NCI-H2196 (cell line): ENCODE measurements around the gene TET2.
A peak's percentile ranks its signal among the peaks of the same experiment; 100 is the strongest.

Experiments
- DNase-seq: peaks from one replicate; lab custom pipeline; 2025; ENCODE audit not compliant: unreplicated experiment; lab: John Stamatoyannopoulos, UW

TET2 gene

DNA sequence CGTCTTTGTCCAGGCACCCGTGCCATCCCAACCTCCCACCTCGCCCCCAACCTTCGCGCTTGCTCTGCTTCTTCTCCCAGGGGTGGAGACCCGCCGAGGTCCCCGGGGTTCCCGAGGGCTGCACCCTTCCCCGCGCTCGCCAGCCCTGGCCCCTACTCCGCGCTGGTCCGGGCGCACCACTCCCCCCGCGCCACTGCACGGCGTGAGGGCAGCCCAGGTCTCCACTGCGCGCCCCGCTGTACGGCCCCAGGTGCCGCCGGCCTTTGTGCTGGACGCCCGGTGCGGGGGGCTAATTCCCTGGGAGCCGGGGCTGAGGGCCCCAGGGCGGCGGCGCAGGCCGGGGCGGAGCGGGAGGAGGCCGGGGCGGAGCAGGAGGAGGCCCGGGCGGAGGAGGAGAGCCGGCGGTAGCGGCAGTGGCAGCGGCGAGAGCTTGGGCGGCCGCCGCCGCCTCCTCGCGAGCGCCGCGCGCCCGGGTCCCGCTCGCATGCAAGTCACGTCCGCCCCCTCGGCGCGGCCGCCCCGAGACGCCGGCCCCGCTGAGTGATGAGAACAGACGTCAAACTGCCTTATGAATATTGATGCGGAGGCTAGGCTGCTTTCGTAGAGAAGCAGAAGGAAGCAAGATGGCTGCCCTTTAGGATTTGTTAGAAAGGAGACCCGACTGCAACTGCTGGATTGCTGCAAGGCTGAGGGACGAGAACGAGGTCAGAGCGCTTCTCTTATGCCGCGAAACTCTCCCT lies at the start of gene TET2:
TSS of gene TET2 (plus strand) at position 601 of the 740 bp plus-strand sequence. CDS start 87,067 bp downstream, outside the sequence.
- peak; percentile 39 for DNase-seq

DNA sequence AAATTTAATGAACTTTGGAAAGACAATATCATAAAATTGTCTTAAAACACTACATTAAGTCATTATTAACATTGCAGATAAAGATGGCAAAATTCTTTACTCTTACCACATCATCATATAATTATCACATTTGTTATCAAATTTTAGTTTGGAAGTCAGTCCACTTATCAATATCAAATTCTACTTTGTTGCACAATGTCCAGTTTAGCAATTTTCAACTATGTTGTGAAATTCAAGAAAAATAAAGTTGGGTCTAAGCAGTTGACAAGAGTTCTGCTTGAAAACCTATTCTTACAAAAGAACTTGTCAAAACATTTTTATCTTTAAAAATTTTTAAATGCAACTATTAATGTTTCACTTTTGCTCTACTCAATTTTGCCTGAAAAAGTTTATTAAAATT lies 44.7 kb upstream of the TET2 start:
- no peak for DNase-seq

DNA sequence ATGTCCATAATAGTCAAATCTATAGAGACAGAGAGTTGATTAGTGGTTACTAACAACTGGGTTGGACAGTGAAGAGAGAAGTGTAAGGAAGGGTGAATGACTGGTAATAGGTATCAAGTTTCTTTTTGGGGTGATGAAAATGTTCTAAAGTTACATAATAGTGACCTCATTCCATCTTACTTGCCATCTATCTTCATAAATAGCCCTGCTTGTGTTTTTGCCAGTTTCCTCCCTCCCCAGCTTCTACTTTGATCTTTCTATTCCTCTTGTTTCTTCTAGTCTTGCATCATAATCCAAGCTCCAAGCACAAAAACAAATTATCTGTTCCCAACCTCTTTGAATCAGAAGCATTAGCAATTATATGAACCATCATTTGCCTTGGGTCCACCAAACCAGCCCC lies 40.2 kb upstream of the TET2 start:
- DNase-seq: no peak

DNA sequence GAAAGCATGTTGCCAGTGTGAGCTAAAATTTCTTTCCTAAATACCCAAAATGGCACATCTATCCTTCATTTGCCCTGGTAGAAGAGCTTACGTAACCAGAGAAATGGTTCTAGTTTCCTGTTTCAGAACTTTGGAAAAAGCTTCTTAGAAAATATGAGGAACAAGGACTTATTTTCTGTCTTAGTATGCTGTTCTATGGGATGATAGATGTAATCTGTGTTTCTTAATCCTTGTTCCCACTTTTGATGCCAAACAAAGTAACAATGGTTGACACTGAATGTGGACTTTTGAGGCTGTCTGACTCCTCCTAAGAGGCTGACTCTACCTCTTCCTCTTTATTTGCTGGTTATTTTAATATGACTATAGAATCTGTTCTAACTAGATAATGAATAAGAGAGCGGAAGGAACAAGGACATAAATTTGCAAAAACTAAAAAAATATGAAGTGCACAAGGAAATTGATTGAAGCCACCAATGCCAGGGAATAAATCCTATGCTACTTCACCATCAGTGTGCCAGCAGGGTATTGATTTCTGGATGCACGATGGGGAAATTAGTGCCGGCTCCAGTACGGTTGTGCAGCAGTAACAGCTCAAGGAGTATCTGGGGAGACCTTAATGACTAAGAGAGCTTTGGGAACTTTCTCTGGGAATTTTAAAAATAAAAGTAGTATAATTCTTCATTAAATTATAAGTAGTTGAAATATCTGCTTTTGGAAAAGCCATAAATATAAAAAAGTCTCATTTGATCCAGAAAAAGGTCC lies 39.4 kb upstream of the TET2 start:
- DNase-seq: no peak

DNA sequence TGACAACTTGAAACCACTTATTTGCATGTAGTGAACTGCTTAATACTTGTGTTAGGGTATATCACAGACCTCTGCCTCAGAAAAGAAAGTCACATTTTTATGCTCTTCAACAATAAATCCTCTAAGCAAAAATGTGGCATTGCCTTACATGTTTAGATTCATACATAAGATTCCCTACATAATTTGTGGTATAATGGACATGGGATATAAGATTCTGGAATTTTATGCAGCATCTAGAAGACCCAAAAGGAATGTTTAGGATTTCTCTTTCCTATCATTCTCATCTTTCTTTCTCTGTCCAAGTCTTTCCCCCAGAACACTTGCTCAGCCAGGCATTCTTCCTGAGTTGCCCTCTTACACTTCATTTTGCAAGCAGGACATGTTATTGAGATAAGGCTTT lies 37.7 kb upstream of the TET2 start:
- DNase-seq: no peak

DNA sequence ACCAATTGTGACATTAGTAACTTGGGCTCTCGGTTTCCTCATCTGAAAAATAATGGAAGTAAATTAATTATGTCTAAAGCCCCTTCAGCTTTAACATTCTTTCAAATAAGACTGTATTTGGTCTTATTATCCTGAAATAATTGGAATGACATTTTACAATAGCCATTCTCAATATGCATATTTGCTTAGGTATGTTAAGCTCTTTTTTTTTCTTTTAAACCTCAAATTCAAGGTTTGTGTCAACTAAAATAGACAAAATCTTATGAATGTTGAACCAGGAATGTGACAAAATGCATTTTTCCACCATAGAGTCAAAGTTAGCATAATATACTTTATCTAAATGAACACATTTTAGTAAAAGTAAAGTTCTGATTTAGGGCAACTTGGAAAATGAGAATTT lies 34.4 kb upstream of the TET2 start:
- DNase-seq: no peak

DNA sequence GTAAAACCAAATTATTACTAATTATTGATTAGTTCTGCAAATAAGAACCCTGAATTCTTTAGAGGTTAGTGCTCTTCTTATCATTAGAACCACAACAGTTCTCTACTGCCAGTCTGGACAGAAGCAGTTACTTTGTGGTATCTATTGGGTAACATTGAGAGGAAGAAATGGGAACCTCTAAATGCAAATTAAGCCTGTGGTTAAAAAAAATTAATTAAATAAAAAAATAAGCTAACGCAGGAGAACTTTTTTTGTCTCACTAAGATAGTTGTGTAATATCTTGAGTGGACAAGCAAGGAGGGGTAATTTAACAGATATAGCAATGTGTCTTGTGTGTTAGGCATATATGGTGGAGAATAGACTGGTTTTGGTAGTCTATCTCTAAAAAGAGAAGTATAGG lies 32.9 kb upstream of the TET2 start:
- no peak for DNase-seq

DNA sequence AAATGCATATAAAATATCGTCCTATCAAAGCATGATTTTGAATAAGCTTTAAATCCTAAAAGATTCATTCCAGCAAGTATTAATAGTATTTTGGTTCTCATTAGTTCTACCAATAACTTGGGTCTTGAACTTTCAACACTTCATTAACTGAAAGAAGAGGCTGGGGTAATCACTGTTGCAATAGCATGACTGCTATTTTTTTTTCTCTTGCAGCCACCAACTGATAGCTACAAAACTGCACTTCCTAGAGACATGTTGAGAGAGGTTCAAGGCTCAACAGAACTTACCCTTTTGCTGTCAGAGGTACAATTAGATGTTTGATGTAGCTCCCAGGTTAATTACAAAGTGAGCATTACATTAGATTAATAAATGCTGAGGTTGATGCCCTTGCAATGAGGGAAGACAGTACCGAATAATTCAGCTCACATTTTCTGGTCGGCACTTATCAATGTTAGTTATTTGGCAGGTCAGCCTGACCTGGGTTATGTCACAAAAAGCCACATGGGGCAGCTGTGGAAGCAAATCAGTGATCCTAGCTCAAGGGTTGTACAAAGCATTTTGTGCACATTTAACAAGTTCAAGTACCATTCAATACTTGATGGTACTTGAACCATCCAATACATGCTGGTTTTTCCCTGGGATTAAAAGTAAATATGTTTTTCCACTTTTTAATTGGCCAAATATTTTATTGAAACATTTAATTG lies 29.9 kb upstream of the TET2 start:
- no peak for DNase-seq

DNA sequence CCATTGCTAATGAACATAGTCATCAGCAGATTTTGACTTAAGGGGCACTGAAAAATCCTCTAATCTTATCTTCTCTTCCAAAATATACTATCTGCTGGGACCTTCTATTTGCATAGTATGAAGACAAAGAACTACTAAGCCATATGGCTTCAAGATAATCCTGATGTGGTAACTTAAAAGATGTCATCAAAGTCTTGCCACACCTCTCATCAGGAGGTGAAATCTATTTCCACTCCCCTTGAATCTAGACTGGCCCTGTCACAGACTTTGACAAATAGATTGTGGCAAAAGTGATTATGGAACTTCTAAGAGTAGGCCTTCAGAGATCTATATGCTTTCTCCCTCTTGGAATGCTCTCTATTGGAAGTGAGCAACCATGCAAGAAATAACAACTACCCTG lies 27.3 kb upstream of the TET2 start:
- no peak for DNase-seq

DNA sequence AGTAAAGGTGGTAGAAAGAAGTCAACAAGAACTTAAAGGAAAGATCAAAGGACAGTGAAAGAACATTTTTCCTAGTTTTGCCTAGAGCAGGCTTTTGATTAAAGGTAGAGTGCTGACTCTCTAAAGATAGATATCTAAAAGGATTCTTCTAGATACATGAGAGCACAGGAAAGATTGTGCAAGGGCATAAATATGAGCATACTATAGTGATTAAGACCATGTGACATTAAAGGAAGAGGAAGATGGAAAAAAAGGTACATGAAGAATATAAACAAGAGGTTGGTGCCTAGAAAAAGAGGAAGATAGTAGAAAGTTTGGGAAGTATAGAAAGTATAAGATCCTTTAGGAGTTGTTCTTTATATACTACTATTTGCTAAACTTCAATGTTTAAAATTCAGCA lies 26.1 kb upstream of the TET2 start:
- DNase-seq: no peak

DNA sequence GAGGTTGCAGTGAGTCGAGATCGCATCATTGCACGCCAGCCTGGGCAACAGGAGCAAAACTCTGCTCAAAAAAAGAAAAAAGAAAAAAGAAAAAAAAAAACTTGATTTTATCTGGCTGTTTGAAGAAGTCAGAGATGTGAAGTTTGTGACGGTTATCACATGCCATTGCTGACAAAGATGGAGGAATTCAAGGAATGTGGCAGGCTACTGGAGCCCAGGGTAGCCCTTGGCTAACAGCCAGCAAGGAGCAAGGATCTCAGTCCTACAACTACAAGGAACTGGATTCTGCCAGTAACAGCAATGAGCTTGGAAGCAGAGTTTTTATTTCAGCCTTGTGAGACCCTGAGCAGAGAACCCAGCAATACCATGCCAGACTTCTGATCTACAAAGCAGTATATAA lies 24.3 kb upstream of the TET2 start:
- no peak for DNase-seq

DNA sequence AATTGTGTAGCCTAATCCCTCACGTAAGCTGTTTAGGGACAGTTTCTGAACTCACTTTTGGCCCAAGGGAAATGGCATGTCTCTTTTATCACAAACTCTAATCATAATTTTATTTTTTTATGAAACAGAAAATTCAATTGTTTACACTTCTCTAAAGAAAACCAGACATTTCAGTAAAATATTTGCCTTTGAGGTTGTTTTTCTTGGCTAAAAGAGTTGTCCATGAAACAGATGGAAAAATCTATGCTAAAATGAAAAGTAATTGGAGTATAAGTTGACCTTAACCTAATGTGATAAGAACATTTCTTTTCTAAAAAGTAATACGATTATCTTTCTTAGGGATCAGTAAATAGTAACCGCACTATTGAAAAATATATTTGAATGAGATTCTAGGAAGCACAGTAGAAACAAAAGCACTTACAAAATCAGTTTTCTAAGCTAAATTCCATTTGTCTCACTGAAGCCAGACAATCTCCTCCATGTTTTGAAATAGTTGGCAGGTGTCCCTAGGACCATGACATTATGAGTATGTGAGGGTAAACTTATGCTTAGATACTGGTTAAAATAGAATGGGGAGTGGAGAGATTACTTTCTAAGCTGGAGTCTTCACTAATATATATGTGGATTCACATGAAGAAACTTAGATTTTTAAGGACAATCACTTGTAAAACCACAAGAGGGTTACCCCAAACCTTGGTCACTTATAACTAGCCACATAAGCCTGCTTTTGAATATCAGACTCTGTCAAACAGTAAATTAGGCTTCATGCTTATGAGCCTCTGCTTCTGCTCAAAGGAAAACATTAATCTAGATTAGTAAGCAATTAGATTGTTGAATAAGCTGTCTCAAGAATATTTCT lies 20.1 kb upstream of the TET2 start:
- no peak for DNase-seq

DNA sequence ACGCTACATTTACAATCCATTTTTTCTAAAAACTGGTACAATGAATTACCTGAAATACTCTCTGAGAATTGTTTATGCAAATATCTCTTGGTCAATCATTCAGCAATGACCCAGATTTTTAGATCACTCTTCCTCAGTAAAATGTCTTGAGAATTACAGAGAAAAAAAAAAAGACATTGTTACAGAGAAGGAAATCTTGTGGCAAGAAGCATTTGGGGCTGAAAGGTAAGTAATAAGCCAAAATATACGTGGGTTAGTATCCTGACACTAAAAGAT lies 19.6 kb upstream of the TET2 start:
- DNase-seq: no peak

DNA sequence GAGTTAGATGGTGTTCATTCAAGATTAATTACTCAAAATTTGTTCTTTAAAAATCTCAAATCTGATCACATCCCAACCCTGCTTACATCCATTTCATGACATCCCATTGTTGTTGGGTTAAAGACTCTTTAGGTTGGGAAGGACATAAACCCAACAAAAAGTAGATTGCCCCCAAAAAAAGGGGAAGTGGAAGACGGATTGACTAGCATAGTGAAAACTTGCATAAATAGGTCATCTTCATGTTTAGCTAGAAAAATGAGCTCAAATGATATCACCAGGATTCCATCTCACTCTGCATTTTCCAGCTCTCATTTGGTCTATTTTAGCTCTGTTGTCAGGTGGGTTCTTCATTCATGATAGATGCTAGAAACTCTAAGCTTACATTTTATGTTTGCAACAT lies 18.5 kb upstream of the TET2 start:
- no peak for DNase-seq

DNA sequence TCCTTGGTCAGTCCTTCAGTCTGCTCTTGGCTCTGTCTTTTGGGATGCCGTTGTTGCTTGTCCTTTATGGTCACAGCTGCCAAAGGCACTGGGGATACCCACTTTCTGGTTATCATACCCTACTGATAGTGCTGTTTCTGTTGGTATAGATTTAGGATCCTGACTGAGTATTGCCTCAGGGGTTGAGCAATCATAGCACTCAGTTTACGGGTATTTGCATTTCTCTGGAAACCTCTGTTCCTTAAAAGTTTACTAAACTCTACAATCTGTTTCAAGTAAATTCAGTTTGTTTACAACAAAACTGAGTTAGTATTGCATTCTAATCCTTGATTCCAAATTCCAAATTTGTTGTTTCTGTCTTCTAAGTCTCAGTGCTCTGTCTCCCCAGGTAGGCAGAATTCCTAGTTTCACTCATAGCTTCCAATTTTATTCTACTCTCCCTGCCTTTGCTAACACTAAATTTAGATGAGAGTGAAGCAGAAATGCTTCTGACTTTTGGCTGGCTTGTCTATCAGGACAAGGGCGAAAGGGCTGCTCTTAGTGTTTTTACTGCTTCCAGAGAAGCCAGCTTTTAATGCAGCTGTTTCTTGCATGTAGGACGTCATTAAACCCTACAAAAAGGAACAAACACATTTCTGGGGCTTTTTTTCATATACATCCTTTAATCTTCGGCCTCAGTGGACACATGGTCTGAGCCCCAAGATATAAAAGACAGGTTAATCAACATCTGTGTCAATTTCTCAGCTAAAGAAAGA lies 17.2 kb upstream of the TET2 start:
- no peak for DNase-seq

DNA sequence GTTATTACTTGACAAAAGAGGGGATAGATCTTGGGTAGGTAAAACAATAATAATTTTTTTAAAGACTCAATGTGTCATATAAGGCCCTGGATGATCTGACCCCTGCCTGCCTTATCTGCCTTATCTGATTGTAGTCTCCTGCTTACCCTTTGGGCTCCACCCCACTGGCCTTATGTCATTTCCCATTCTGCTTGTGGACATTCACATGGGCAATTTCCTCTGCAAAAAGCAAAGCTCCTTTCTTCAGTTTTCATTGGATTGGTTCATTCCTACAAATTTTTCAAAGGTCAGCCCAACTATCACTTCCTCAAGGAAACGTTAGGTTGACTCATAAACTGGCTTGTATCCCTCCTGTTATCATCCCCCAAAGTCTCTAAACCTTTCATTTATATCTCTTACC lies 15.7 kb upstream of the TET2 start:
- DNase-seq: no peak

DNA sequence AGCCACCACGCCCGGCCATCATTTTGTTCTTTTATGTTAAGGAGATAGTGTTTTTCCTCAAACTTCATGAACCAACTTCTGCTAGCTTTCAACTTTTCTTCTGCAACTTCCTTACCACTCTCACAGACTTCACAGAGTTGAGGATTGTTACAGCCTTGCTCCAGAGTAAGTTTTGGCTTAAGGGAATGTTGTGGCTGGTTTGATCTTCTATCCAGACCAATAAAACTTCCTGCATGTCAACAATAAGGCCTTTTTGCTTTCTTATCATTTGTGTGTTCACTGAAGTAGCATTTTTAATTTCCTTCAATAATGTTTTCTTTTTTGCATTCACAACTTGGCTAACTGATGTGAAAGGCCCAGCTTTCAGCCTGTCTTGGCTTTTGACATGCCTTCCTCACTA lies 12.7 kb upstream of the TET2 start:
- DNase-seq: no peak

DNA sequence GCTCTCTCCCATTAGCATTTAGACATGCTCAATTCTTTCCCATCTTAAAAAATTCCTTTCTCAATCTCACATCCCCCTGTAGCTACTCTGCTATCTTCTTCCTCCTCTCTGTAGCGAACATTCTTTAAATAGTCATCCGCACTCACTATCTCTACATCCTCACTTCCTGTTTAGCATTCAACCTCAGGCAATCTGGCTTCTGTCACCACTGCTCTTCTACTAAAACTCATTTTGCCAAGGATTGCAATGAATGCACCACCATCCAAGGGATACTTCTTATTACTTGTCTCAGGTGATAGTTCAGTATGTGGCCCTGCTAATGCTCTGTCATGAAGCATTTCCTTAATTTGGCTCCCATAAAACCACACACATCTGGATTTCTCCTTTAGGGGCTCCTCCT lies 10.9 kb upstream of the TET2 start:
- no peak for DNase-seq

DNA sequence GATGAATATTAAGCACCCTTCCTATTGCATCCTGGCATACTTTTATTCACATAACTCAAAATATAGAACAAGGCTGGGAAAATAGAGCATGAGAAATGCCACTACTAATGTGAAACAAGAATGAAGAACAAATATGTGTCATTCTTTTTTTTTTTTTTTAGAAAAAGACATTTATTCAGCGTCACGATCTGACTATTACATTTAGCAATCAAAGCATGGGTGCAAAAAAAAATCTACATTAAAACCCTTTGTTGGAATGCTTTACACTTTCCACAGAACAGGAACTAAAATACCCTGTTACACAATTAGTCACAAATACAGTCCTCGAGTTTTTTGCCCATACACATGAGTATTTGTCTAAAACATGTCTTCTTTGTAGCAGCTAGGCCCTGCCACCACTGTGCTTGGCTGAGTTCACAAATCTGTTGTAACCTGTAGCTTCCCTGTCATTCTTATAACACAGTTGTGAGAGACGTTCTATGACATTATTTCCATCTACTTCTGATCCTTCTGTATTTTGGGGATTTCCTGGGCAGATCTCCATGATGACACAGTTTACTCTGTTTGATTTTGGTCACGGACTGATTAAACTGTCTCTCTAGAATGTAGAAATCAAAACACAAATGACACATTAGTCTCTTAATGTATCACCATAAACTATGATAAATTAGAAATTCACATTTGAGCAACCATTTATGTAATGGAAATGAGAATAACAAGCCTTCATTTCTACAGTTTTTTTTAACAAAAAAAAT lies 9.4 kb upstream of the TET2 start:
- DNase-seq: no peak

DNA sequence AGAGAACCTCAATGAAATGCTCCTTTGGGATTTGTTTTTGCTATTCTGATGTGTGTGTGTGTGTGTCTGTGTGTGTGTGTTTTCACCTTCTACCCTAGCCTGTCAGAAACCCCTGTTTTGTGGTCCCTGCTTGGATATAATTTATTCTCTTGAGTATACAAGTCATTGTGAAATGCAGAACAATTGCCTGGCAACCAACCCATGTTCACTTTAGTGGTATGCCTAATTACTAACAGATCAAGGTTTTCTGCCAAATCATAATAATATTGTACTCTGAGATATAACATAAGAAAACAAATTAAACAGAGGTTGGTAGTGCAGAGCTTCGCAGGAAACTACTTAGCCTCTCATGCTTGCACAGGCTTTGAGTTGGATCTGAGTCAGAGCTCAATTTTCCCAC lies 7.0 kb upstream of the TET2 start:
- no peak for DNase-seq
